Nephron (organoid): ENCODE results near the gene CLK4.

Source experiments
- H3K27ac Mint-ChIP-seq, 3 experiments: 2 replicates each; pipeline ENCODE4 v1.8.0; 2020; ENCODE audit warnings: mixed read lengths in 3 of 3, mild to moderate bottlenecking in 2 of 3, moderate library complexity in 1 of 3
- H3K27me3 Mint-ChIP-seq: 2 replicates; pipeline ENCODE4 v1.8.0; 2021; ENCODE audit warnings: low read depth, mild to moderate bottlenecking, moderate library complexity, mixed read lengths
- H3K36me3 Mint-ChIP-seq: 2 replicates; pipeline ENCODE4 v1.8.0; 2020; ENCODE audit warnings: low read depth, mixed read lengths
- H3K4me1 Mint-ChIP-seq: 2 replicates; pipeline ENCODE4 v1.8.0; 2020; ENCODE audit warnings: mixed read lengths
- H3K4me3 Mint-ChIP-seq, 3 experiments: 2 replicates each; pipeline ENCODE4 v1.8.0; 2020; ENCODE audit warnings: mild to moderate bottlenecking in 3 of 3, mixed read lengths in 3 of 3, moderate library complexity in 2 of 3
- H3K9me3 Mint-ChIP-seq: 2 replicates; pipeline ENCODE4 v1.8.0; 2020; ENCODE audit warnings: mixed read lengths
- TF ChIP-seq, protein P1 (sequence below), 3 experiments: fragments of 200-600 bp; sonication (generic); IDR thresholded peaks; one replicate each; pipeline ENCODE4 v1.5.0; 2021; ENCODE audit warnings: antibody characterized with exemption in 3 of 3; ENCODE audit not compliant: unreplicated experiment in 3 of 3

Gene CLK4

DNA sequence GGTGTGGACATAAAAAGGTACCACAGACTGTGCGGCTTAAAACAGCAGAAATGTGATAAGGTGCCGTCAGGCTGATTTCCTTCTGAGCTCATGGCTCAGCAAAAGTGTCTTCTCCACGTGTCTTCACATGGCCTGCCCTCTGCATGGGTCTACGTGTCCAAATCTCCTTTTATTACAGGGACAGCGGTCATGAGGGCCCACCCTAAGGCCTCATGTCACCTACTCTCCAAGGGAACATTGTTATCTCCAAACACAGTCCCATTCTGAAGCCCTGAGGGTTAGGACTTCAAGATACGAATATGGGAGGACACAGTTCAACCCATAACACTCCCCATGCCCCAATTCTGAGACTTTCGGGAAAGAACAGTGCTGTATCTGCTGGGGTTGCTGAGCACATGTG lies 71.8 kb downstream of the CLK4 start:
- TF ChIP-seq, protein P1, sequence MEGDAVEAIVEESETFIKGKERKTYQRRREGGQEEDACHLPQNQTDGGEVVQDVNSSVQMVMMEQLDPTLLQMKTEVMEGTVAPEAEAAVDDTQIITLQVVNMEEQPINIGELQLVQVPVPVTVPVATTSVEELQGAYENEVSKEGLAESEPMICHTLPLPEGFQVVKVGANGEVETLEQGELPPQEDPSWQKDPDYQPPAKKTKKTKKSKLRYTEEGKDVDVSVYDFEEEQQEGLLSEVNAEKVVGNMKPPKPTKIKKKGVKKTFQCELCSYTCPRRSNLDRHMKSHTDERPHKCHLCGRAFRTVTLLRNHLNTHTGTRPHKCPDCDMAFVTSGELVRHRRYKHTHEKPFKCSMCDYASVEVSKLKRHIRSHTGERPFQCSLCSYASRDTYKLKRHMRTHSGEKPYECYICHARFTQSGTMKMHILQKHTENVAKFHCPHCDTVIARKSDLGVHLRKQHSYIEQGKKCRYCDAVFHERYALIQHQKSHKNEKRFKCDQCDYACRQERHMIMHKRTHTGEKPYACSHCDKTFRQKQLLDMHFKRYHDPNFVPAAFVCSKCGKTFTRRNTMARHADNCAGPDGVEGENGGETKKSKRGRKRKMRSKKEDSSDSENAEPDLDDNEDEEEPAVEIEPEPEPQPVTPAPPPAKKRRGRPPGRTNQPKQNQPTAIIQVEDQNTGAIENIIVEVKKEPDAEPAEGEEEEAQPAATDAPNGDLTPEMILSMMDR (IDR thresholded peaks at IDR 0.05; ENCODE audit: unreplicated experiment in 3 of 3), result no peak
- Mint-ChIP-seq H3K27me3 (peaks cover 24% of the 10 kb centered on the region), H3K9me3 (no peaks in the 10 kb centered on the region), H3K36me3 (peaks cover 6% of the 10 kb centered on the region), H3K4me3 (no peak overlapping the region), H3K4me1 (peaks cover 24% of the 10 kb centered on the region), H3K27ac (no peak overlapping the region)

DNA sequence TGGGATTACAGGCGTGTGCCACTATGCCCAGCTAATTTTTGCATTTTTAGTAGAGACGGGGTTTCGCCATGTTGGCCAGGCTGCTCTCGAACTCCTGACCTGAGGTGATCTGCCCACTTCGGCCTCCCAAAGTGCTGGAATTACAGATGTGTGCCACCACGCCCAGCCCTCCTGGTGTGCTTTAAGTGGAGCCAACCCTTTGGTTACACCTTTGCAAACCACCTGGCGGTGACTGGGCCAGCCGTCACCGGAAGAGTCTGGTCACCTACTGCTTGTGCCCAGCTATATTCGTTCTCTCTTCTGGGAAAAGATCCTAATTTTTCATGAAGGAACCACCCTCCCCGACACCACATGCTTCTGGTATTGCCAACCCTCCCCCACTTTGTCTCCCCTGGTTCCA lies 72.5 kb downstream of the CLK4 start:
- Mint-ChIP-seq H3K36me3 (peaks cover 4% of the 10 kb centered on the region), H3K27me3 (peaks cover 22% of the 10 kb centered on the region), H3K9me3 (no peaks in the 10 kb centered on the region), H3K4me3 (no peak overlapping the region), H3K4me1 (peaks cover 24% of the 10 kb centered on the region), H3K27ac (no peak overlapping the region)
- TF ChIP-seq, protein P1 (IDR thresholded peaks at IDR 0.05; ENCODE audit: unreplicated experiment in 3 of 3), result no peak

DNA sequence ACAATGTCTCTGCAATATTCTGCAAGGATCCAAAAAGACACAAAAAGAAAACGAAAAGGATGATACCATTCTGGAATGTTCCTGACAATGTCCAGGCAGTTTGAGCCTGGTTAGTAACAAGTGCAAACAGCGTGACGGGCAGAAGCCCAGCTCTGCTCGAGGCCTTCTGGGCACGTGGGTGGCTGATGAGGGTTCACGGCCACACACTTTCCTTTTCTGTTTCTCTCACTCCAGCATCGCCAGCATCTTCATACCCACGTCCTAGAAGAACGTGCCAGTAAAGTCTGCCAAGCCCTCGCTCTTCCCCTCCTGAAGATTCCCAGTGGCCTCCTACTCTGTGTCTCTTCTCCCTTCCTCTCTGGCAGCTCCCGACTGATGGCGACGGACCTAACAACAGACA lies 73.3 kb downstream of the CLK4 start:
- TF ChIP-seq, protein P1 (IDR thresholded peaks at IDR 0.05; ENCODE audit: unreplicated experiment in 3 of 3), result no peak
- Mint-ChIP-seq H3K27me3 (peaks cover 18% of the 10 kb centered on the region), H3K4me1 (peaks cover 26% of the 10 kb centered on the region), H3K36me3 (no peaks in the 10 kb centered on the region), H3K4me3 (no peak overlapping the region), H3K9me3 (no peaks in the 10 kb centered on the region), H3K27ac (peak overlapping the region in 1 of 3 experiments; percentile 1)
